Measurements from ENCODE around the gene DPP3.

Gene DPP3

GRCh38 chr11:66494935-66495334 is 14.7 kb downstream of the DPP3 start:
- no peak overlapping the region for H3K4me3 ChIP-seq (ENCODE audit: low read length)
- H3K9ac ChIP-seq (ENCODE audit: low read length) = no peak overlapping the region
- no peaks in the 10 kb centered on the region for H3K27me3 ChIP-seq (ENCODE audit: control insufficient read depth, insufficient read depth, low read length)
- H3K36me3 ChIP-seq (ENCODE audit: control insufficient read depth, insufficient read depth, low read length) = peaks cover 8% of the 10 kb centered on the region
- no peaks in the 10 kb centered on the region for H3K9me3 ChIP-seq (ENCODE audit: control insufficient read depth, low read length)
- peaks cover 5% of the 10 kb centered on the region for H3K4me1 ChIP-seq (ENCODE audit: control insufficient read depth, insufficient read depth, low read length)

GRCh38 chr11:66495401-66495854 is 15.2 kb downstream of the DPP3 start:
- Histone ChIP-seq H3K27me3 (ENCODE audit: control insufficient read depth, insufficient read depth, low read length) (no peaks in the 10 kb centered on the region), H3K36me3 (ENCODE audit: control insufficient read depth, insufficient read depth, low read length) (peaks cover 8% of the 10 kb centered on the region), H3K9me3 (ENCODE audit: control insufficient read depth, low read length) (no peaks in the 10 kb centered on the region), H3K4me3 (ENCODE audit: low read length) (no peak overlapping the region), H3K4me1 (ENCODE audit: control insufficient read depth, insufficient read depth, low read length) (peaks cover 5% of the 10 kb centered on the region), H3K9ac (ENCODE audit: low read length) (no peak overlapping the region)

- Histone ChIP-seq H3K36me3 (ENCODE audit: control insufficient read depth, insufficient read depth, low read length) (peaks cover 8% of the 10 kb centered on the region), H3K4me3 (ENCODE audit: low read length) (no peak overlapping the region)
Measured at GRCh38 chr11:66497206-66497605, 17.0 kb downstream of the DPP3 start.

GRCh38 chr11:66498506-66498905 is 18.3 kb downstream of the DPP3 start:
- H3K27me3 ChIP-seq (ENCODE audit: control insufficient read depth, insufficient read depth, low read length) = no peaks in the 10 kb centered on the region
- no peak overlapping the region for H3K9ac ChIP-seq (ENCODE audit: low read length)
- no peak overlapping the region for H3K4me3 ChIP-seq (ENCODE audit: low read length)
- H3K36me3 ChIP-seq (ENCODE audit: control insufficient read depth, insufficient read depth, low read length) = peaks cover 8% of the 10 kb centered on the region
- H3K4me1 ChIP-seq (ENCODE audit: control insufficient read depth, insufficient read depth, low read length) = peaks cover 5% of the 10 kb centered on the region
- no peaks in the 10 kb centered on the region for H3K9me3 ChIP-seq (ENCODE audit: control insufficient read depth, low read length)

More at GRCh38 chr11:66497206-66497605, 17.0 kb downstream of the DPP3 start:
- Histone ChIP-seq H3K9me3 (ENCODE audit: control insufficient read depth, low read length) (no peaks in the 10 kb centered on the region), H3K4me1 (ENCODE audit: control insufficient read depth, insufficient read depth, low read length) (peaks cover 5% of the 10 kb centered on the region), H3K27me3 (ENCODE audit: control insufficient read depth, insufficient read depth, low read length) (no peaks in the 10 kb centered on the region), H3K9ac (ENCODE audit: low read length) (no peak overlapping the region)

GRCh38 chr11:66505276-66505816 is 25.1 kb downstream of the DPP3 start:
- Histone ChIP-seq H3K4me1 (ENCODE audit: control insufficient read depth, insufficient read depth, low read length) (peaks cover 4% of the 10 kb centered on the region), H3K9ac (ENCODE audit: low read length) (no peak overlapping the region), H3K9me3 (ENCODE audit: control insufficient read depth, low read length) (no peaks in the 10 kb centered on the region), H3K36me3 (ENCODE audit: control insufficient read depth, insufficient read depth, low read length) (no peaks in the 10 kb centered on the region), H3K4me3 (ENCODE audit: low read length) (no peak overlapping the region), H3K27me3 (ENCODE audit: control insufficient read depth, insufficient read depth, low read length) (no peaks in the 10 kb centered on the region)

GRCh38 chr11:66509131-66509561 is 28.9 kb downstream of the DPP3 start:
- peaks cover 9% of the 10 kb centered on the region for H3K4me1 ChIP-seq (ENCODE audit: control insufficient read depth, insufficient read depth, low read length)
- H3K9ac ChIP-seq (ENCODE audit: low read length) = no peak overlapping the region
- no peak overlapping the region for H3K4me3 ChIP-seq (ENCODE audit: low read length)
- no peaks in the 10 kb centered on the region for H3K36me3 ChIP-seq (ENCODE audit: control insufficient read depth, insufficient read depth, low read length)
- H3K27me3 ChIP-seq (ENCODE audit: control insufficient read depth, insufficient read depth, low read length) = no peaks in the 10 kb centered on the region
- no peaks in the 10 kb centered on the region for H3K9me3 ChIP-seq (ENCODE audit: control insufficient read depth, low read length)

GRCh38 chr11:66510271-66510989 is 30.2 kb downstream of the DPP3 start, which contains the start of gene BBS1:
TSS of gene BBS1 (plus strand) at chr11:66510635. CDS start at chr11:66510660, 25 bp downstream.
- H3K9ac ChIP-seq (ENCODE audit: low read length) = peak within 1 kb of the TSS; percentile 84
- peaks cover 9% of the 10 kb centered on the region for H3K4me1 ChIP-seq (ENCODE audit: control insufficient read depth, insufficient read depth, low read length)
- no peaks in the 10 kb centered on the region for H3K9me3 ChIP-seq (ENCODE audit: control insufficient read depth, low read length)
- no peaks in the 10 kb centered on the region for H3K36me3 ChIP-seq (ENCODE audit: control insufficient read depth, insufficient read depth, low read length)
- peak within 1 kb of the TSS; percentile 97 for H3K4me3 ChIP-seq (ENCODE audit: low read length)
- H3K27me3 ChIP-seq (ENCODE audit: control insufficient read depth, insufficient read depth, low read length) = no peaks in the 10 kb centered on the region

- Histone ChIP-seq H3K9me3 (ENCODE audit: control insufficient read depth, low read length) (no peaks in the 10 kb centered on the region), H3K4me3 (ENCODE audit: low read length) (peak overlapping the region; percentile 97), H3K36me3 (ENCODE audit: control insufficient read depth, insufficient read depth, low read length) (no peaks in the 10 kb centered on the region), H3K9ac (ENCODE audit: low read length) (peak overlapping the region; percentile 84), H3K27me3 (ENCODE audit: control insufficient read depth, insufficient read depth, low read length) (no peaks in the 10 kb centered on the region), H3K4me1 (ENCODE audit: control insufficient read depth, insufficient read depth, low read length) (peaks cover 9% of the 10 kb centered on the region)
Measured at GRCh38 chr11:66510990-66511339, 30.7 kb downstream of the DPP3 start.

- Histone ChIP-seq H3K9ac (ENCODE audit: low read length) (no peak overlapping the region), H3K36me3 (ENCODE audit: control insufficient read depth, insufficient read depth, low read length) (peaks cover 10% of the 10 kb centered on the region), H3K9me3 (ENCODE audit: control insufficient read depth, low read length) (no peaks in the 10 kb centered on the region), H3K27me3 (ENCODE audit: control insufficient read depth, insufficient read depth, low read length) (no peaks in the 10 kb centered on the region), H3K4me3 (ENCODE audit: low read length) (no peak overlapping the region), H3K4me1 (ENCODE audit: control insufficient read depth, insufficient read depth, low read length) (no peaks in the 10 kb centered on the region)
Measured at GRCh38 chr11:66523611-66524010, 43.4 kb downstream of the DPP3 start.

- Histone ChIP-seq H3K4me3 (ENCODE audit: low read length) (no peak overlapping the region), H3K36me3 (ENCODE audit: control insufficient read depth, insufficient read depth, low read length) (peaks cover 10% of the 10 kb centered on the region), H3K4me1 (ENCODE audit: control insufficient read depth, insufficient read depth, low read length) (no peaks in the 10 kb centered on the region), H3K27me3 (ENCODE audit: control insufficient read depth, insufficient read depth, low read length) (no peaks in the 10 kb centered on the region), H3K9ac (ENCODE audit: low read length) (no peak overlapping the region), H3K9me3 (ENCODE audit: control insufficient read depth, low read length) (no peaks in the 10 kb centered on the region)
Measured at GRCh38 chr11:66524304-66525040, 44.2 kb downstream of the DPP3 start.

GRCh38 chr11:66529069-66529468 is 48.8 kb downstream of the DPP3 start:
- Histone ChIP-seq H3K36me3 (ENCODE audit: control insufficient read depth, insufficient read depth, low read length) (no peaks in the 10 kb centered on the region), H3K27me3 (ENCODE audit: control insufficient read depth, insufficient read depth, low read length) (no peaks in the 10 kb centered on the region), H3K9me3 (ENCODE audit: control insufficient read depth, low read length) (no peaks in the 10 kb centered on the region), H3K4me1 (ENCODE audit: control insufficient read depth, insufficient read depth, low read length) (no peaks in the 10 kb centered on the region), H3K4me3 (ENCODE audit: low read length) (no peak overlapping the region), H3K9ac (ENCODE audit: low read length) (no peak overlapping the region)

GRCh38 chr11:66529655-66530054 is 49.4 kb downstream of the DPP3 start:
- Histone ChIP-seq H3K27me3 (ENCODE audit: control insufficient read depth, insufficient read depth, low read length) (no peaks in the 10 kb centered on the region), H3K36me3 (ENCODE audit: control insufficient read depth, insufficient read depth, low read length) (no peaks in the 10 kb centered on the region), H3K4me3 (ENCODE audit: low read length) (no peak overlapping the region), H3K9me3 (ENCODE audit: control insufficient read depth, low read length) (no peaks in the 10 kb centered on the region), H3K4me1 (ENCODE audit: control insufficient read depth, insufficient read depth, low read length) (no peaks in the 10 kb centered on the region), H3K9ac (ENCODE audit: low read length) (no peak overlapping the region)
